ENCODE results near the gene HSD17B1.
A peak's percentile ranks its signal among the peaks of the same experiment; 100 is the strongest.
"Not testable (repeated sequence)": the region's sequence is repeated elsewhere in the genome, so short reads cannot be mapped to it uniquely, and the experiment has no call there.

The HSD17B1 gene, protein sequence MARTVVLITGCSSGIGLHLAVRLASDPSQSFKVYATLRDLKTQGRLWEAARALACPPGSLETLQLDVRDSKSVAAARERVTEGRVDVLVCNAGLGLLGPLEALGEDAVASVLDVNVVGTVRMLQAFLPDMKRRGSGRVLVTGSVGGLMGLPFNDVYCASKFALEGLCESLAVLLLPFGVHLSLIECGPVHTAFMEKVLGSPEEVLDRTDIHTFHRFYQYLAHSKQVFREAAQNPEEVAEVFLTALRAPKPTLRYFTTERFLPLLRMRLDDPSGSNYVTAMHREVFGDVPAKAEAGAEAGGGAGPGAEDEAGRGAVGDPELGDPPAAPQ

DNA sequence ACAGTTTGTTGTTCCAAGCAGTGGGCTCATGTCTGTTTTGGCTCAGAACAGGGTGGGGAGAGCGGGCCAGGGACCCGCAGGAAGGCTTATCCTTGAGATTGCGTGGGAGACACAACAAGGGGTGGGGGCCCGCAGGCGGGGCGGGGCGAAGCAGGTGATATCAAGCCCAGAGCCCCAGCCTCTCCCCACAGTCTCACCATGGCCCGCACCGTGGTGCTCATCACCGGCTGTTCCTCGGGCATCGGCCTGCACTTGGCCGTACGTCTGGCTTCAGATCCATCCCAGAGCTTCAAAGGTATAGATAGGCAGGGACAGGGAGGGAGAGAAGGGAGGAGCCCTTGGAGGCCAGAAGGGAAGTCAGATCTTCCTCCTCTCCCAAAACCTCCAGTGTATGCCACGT, at the start of gene HSD17B1:
Gene HSD17B1 (plus strand): TSS at position 188 of the 400 bp plus-strand sequence. CDS start 11 bp downstream, at position 199.
- not testable (repeated sequence) for H3K9me3 ChIP-seq (ENCODE audit: control insufficient read depth, low read length); DNase-seq (ENCODE audit: low read depth); H3K27me3 ChIP-seq (replicated peaks; ENCODE audit: control insufficient read depth, insufficient read depth, low read length); H3K36me3 ChIP-seq (ENCODE audit: control insufficient read depth, insufficient read depth, low read length, severe bottlenecking)
- Histone ChIP-seq H3K9ac (ENCODE audit: low read length) (peak within 1 kb of the TSS; percentile 90), H3K4me1 (ENCODE audit: control insufficient read depth, insufficient read depth, low read length) (peaks cover 16% of the 10 kb centered on the region), H3K4me3 (ENCODE audit: low read length) (peak within 1 kb of the TSS; percentile 88)

DNA sequence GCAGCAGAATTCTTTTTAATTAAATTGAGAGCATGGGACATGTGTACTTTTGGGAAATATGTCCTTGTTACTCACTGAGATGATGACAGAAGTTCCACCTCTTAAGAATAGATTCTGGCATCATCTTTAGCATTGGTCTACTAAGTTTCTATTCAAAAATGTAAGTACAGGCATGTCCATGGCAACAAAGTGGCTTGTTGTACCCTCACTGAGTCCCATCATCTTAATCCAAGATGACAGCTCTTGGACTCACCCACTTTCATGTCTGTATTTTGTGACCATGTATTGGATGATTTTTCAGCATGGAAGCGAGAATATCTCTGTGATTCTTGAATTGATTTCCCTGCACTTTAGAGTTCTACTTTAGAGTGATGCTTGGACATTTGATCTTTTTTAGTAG, 49.8 kb upstream of the HSD17B1 start:
- no peak overlapping the region for H3K9ac ChIP-seq (ENCODE audit: low read length)
- no peak for DNase-seq (ENCODE audit: low read depth)
- H3K4me3 ChIP-seq (ENCODE audit: low read length): no peak overlapping the region
- H3K9me3 ChIP-seq (ENCODE audit: control insufficient read depth, low read length): no peaks in the 10 kb centered on the region
- no peaks in the 10 kb centered on the region for H3K4me1 ChIP-seq (ENCODE audit: control insufficient read depth, insufficient read depth, low read length)
- no peaks in the 10 kb centered on the region for H3K27me3 ChIP-seq (replicated peaks; ENCODE audit: control insufficient read depth, insufficient read depth, low read length)
- H3K36me3 ChIP-seq (ENCODE audit: control insufficient read depth, insufficient read depth, low read length, severe bottlenecking): peaks cover 72% of the 10 kb centered on the region

GRCh38 chr17:42507671-42508070, 45.1 kb upstream of the HSD17B1 start:
- no peak overlapping the region for H3K4me3 ChIP-seq (ENCODE audit: low read length)
- no peaks in the 10 kb centered on the region for H3K9me3 ChIP-seq (ENCODE audit: control insufficient read depth, low read length)
- no peaks in the 10 kb centered on the region for H3K27me3 ChIP-seq (replicated peaks; ENCODE audit: control insufficient read depth, insufficient read depth, low read length)
- peaks cover 8% of the 10 kb centered on the region for H3K4me1 ChIP-seq (ENCODE audit: control insufficient read depth, insufficient read depth, low read length)
- peaks cover 65% of the 10 kb centered on the region for H3K36me3 ChIP-seq (ENCODE audit: control insufficient read depth, insufficient read depth, low read length, severe bottlenecking)
- DNase-seq (ENCODE audit: low read depth): no peak
- H3K9ac ChIP-seq (ENCODE audit: low read length): no peak overlapping the region

GRCh38 chr17:42508426-42509165, 44.1 kb upstream of the HSD17B1 start:
- H3K36me3 ChIP-seq (ENCODE audit: control insufficient read depth, insufficient read depth, low read length, severe bottlenecking): peaks cover 57% of the 10 kb centered on the region

DNA sequence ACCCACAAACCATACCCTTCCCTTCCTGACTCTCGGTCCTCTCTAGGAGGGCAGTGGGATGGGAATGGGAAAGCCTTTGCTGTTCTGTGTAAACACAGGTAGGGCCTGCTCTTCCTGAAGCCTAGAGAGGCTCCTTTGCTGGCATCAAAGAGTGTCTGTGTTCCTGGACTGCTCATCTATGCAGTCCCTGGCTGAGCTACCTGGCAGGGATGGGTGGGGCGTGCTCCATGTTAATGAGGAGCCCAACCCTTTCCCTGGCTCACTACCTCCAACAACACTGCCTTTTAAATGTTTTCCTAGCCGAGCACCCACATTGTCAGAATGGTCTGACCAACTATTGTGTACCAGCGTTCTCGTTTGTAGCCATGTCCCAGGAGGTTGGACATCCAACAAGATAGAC, 43.3 kb upstream of the HSD17B1 start:
- Histone ChIP-seq H3K4me1 (ENCODE audit: control insufficient read depth, insufficient read depth, low read length) (peaks cover 26% of the 10 kb centered on the region), H3K9me3 (ENCODE audit: control insufficient read depth, low read length) (no peaks in the 10 kb centered on the region), H3K36me3 (ENCODE audit: control insufficient read depth, insufficient read depth, low read length, severe bottlenecking) (peaks cover 49% of the 10 kb centered on the region), H3K4me3 (ENCODE audit: low read length) (no peak overlapping the region), H3K27me3 (replicated peaks; ENCODE audit: control insufficient read depth, insufficient read depth, low read length) (no peaks in the 10 kb centered on the region), H3K9ac (ENCODE audit: low read length) (no peak overlapping the region)
- DNase-seq (ENCODE audit: low read depth): no peak

More at GRCh38 chr17:42508426-42509165, 44.1 kb upstream of the HSD17B1 start:
- Histone ChIP-seq H3K4me3 (ENCODE audit: low read length) (no peak overlapping the region), H3K27me3 (replicated peaks; ENCODE audit: control insufficient read depth, insufficient read depth, low read length) (no peaks in the 10 kb centered on the region), H3K4me1 (ENCODE audit: control insufficient read depth, insufficient read depth, low read length) (peaks cover 18% of the 10 kb centered on the region), H3K9ac (ENCODE audit: low read length) (no peak overlapping the region), H3K9me3 (ENCODE audit: control insufficient read depth, low read length) (no peaks in the 10 kb centered on the region)
- DNase-seq (ENCODE audit: low read depth): no peak

GRCh38 chr17:42509841-42510240, 42.9 kb upstream of the HSD17B1 start:
- Histone ChIP-seq H3K4me1 (ENCODE audit: control insufficient read depth, insufficient read depth, low read length) (peaks cover 30% of the 10 kb centered on the region), H3K9me3 (ENCODE audit: control insufficient read depth, low read length) (no peaks in the 10 kb centered on the region), H3K4me3 (ENCODE audit: low read length) (no peak overlapping the region), H3K27me3 (replicated peaks; ENCODE audit: control insufficient read depth, insufficient read depth, low read length) (no peaks in the 10 kb centered on the region), H3K9ac (ENCODE audit: low read length) (no peak overlapping the region), H3K36me3 (ENCODE audit: control insufficient read depth, insufficient read depth, low read length, severe bottlenecking) (peaks cover 46% of the 10 kb centered on the region)
- DNase-seq (ENCODE audit: low read depth): no peak

- peaks cover 36% of the 10 kb centered on the region for H3K36me3 ChIP-seq (ENCODE audit: control insufficient read depth, insufficient read depth, low read length, severe bottlenecking)
- no peaks in the 10 kb centered on the region for H3K9me3 ChIP-seq (ENCODE audit: control insufficient read depth, low read length)
- H3K4me3 ChIP-seq (ENCODE audit: low read length): peak overlapping the region; percentile 50
- H3K9ac ChIP-seq (ENCODE audit: low read length): peak overlapping the region; percentile 80
- no peaks in the 10 kb centered on the region for H3K27me3 ChIP-seq (replicated peaks; ENCODE audit: control insufficient read depth, insufficient read depth, low read length)
- DNase-seq (ENCODE audit: low read depth): no peak
- peaks cover 46% of the 10 kb centered on the region for H3K4me1 ChIP-seq (ENCODE audit: control insufficient read depth, insufficient read depth, low read length)
These were observed 40.5 kb upstream of the HSD17B1 start for GRCh38 chr17:42512246-42512645.

DNA sequence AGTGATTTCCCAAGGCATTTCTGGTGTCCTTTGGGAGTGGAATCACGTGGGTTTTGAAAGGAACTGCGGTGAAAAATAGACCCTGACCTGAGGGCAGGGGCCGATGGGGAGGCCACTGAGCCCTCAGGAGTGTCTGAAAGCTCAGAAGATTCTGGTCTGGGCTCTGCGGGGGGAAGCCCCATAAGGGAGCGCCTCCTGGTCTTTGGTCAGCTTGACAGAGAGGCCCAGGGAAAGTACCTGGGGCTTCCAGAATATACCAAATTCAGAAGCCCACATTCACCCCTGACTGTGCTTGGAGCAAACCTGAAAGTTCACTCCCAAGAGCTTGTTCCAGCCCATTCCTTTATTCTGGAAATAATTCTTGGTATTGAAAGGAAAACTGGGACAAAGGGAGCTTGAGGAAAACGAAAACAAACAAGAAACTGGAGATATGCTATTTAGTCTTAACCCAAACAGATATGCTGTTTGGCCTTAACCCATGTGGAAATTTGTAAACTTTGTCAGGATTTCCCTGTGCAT, 39.9 kb upstream of the HSD17B1 start:
- no peaks in the 10 kb centered on the region for H3K9me3 ChIP-seq (ENCODE audit: control insufficient read depth, low read length)
- peaks cover 52% of the 10 kb centered on the region for H3K4me1 ChIP-seq (ENCODE audit: control insufficient read depth, insufficient read depth, low read length)
- H3K9ac ChIP-seq (ENCODE audit: low read length): peak overlapping the region; percentile 80
- H3K4me3 ChIP-seq (ENCODE audit: low read length): peak overlapping the region; percentile 50
- H3K27me3 ChIP-seq (replicated peaks; ENCODE audit: control insufficient read depth, insufficient read depth, low read length): no peaks in the 10 kb centered on the region
- peak; percentile 38 for DNase-seq (ENCODE audit: low read depth)
- peaks cover 30% of the 10 kb centered on the region for H3K36me3 ChIP-seq (ENCODE audit: control insufficient read depth, insufficient read depth, low read length, severe bottlenecking)

DNA sequence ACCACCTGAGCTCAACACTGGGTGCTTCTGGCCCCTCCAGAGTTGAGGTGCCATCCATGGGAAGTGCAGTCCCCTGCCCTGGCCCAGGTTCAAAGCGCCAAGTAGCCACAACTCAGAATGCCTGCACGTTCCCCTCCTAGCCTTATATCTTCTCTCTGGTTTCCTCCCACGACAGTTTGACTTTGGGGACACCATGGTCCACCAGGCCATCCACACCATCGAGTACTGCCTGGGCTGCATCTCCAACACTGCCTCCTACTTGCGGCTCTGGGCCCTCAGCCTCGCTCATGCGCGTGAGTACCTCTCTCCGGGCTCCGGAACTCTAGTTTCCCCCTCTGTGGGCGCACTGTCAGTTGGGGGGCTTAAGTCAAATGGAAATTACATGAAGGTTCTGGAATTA, 39.0 kb upstream of the HSD17B1 start:
- peak overlapping the region; percentile 50 for H3K4me3 ChIP-seq (ENCODE audit: low read length)
- H3K27me3 ChIP-seq (replicated peaks; ENCODE audit: control insufficient read depth, insufficient read depth, low read length): no peaks in the 10 kb centered on the region

GRCh38 chr17:42514279-42514678, 38.4 kb upstream of the HSD17B1 start:
- peak overlapping the region; percentile 80 for H3K9ac ChIP-seq (ENCODE audit: low read length)
- peaks cover 67% of the 10 kb centered on the region for H3K4me1 ChIP-seq (ENCODE audit: control insufficient read depth, insufficient read depth, low read length)
- no peaks in the 10 kb centered on the region for H3K9me3 ChIP-seq (ENCODE audit: control insufficient read depth, low read length)
- H3K4me3 ChIP-seq (ENCODE audit: low read length): no peak overlapping the region
- peaks cover 15% of the 10 kb centered on the region for H3K36me3 ChIP-seq (ENCODE audit: control insufficient read depth, insufficient read depth, low read length, severe bottlenecking)
- H3K27me3 ChIP-seq (replicated peaks; ENCODE audit: control insufficient read depth, insufficient read depth, low read length): no peaks in the 10 kb centered on the region
- DNase-seq (ENCODE audit: low read depth): no peak

More for the DNA sequence above, 39.0 kb upstream of the HSD17B1 start:
- H3K4me1 ChIP-seq (ENCODE audit: control insufficient read depth, insufficient read depth, low read length): peaks cover 61% of the 10 kb centered on the region
- peaks cover 21% of the 10 kb centered on the region for H3K36me3 ChIP-seq (ENCODE audit: control insufficient read depth, insufficient read depth, low read length, severe bottlenecking)
- no peaks in the 10 kb centered on the region for H3K9me3 ChIP-seq (ENCODE audit: control insufficient read depth, low read length)
- peak overlapping the region; percentile 80 for H3K9ac ChIP-seq (ENCODE audit: low read length)
- no peak for DNase-seq (ENCODE audit: low read depth)

- no peaks in the 10 kb centered on the region for H3K9me3 ChIP-seq (ENCODE audit: control insufficient read depth, low read length)
- H3K4me1 ChIP-seq (ENCODE audit: control insufficient read depth, insufficient read depth, low read length): peaks cover 73% of the 10 kb centered on the region
- DNase-seq (ENCODE audit: low read depth): no peak
- peak overlapping the region; percentile 80 for H3K9ac ChIP-seq (ENCODE audit: low read length)
- no peaks in the 10 kb centered on the region for H3K27me3 ChIP-seq (replicated peaks; ENCODE audit: control insufficient read depth, insufficient read depth, low read length)
- peaks cover 11% of the 10 kb centered on the region for H3K36me3 ChIP-seq (ENCODE audit: control insufficient read depth, insufficient read depth, low read length, severe bottlenecking)
- no peak overlapping the region for H3K4me3 ChIP-seq (ENCODE audit: low read length)
These were observed 37.9 kb upstream of the HSD17B1 start for GRCh38 chr17:42514867-42515266.

All from adipocyte (in vitro differentiated cells).